ENCODE measurements around the gene PHKA2.

DNA sequence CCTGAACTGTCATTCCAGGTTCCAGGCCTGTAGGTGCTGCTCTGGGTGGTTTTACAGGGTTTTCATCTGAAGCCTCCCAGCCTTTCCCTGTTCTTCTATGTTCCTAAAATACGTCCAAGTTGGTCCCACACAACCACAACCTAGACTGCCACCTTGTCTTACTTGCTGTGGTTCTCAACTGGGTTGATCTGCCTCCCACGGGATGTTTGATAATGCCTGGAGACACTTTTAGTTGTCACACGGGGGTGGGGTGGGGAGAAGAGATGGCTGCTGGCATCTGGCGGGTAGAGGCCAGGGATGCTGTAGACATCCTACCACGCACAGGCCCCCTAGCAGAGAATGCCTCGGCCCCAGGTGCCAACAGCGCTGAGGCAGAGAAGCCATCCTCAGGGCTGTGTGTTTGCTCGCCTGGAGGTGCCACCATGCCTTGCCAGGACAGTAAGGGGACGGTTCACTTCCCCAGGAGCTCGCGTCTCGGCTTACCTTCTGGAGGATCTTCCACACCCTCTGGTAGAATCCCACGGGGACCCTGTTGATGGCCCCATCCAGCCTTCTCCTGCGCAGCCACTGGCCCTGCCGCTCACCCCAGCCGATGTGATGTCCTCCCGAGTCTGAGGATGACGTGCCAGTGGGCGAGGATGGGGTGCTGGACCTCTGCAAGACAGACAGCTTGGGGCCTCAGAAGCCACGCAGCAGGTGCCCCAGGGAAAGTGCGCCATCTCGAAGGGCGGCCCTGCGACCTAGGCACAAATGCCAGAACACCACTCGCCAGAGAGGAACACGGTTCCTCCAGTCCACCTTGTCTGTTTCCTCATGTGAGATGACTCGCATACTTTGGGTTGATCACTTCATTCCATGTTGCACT is 87.0 kb downstream of the PHKA2 start:
- TF ChIP-seq, protein P1, sequence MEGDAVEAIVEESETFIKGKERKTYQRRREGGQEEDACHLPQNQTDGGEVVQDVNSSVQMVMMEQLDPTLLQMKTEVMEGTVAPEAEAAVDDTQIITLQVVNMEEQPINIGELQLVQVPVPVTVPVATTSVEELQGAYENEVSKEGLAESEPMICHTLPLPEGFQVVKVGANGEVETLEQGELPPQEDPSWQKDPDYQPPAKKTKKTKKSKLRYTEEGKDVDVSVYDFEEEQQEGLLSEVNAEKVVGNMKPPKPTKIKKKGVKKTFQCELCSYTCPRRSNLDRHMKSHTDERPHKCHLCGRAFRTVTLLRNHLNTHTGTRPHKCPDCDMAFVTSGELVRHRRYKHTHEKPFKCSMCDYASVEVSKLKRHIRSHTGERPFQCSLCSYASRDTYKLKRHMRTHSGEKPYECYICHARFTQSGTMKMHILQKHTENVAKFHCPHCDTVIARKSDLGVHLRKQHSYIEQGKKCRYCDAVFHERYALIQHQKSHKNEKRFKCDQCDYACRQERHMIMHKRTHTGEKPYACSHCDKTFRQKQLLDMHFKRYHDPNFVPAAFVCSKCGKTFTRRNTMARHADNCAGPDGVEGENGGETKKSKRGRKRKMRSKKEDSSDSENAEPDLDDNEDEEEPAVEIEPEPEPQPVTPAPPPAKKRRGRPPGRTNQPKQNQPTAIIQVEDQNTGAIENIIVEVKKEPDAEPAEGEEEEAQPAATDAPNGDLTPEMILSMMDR (IDR thresholded peaks at IDR 0.05; ENCODE audit: low read depth, low read length), result no peak
- TF ChIP-seq POLR2A (IDR thresholded peaks at IDR 0.05; ENCODE audit: extremely low read depth, insufficient read length) (no peak), MYC (IDR thresholded peaks at IDR 0.05; ENCODE audit: low read depth, low read length) (no peak)
- TF ChIP-seq, protein P2, sequence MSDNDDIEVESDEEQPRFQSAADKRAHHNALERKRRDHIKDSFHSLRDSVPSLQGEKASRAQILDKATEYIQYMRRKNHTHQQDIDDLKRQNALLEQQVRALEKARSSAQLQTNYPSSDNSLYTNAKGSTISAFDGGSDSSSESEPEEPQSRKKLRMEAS (IDR thresholded peaks at IDR 0.05; ENCODE audit: low read depth, low read length), result no peak

All from NB4 (cell line).